ENCODE data around the gene RNF167.

- TF ChIP-seq EGR1 (IDR thresholded peaks at IDR 0.05) = no peak
- no peak for TF ChIP-seq TAF1 (IDR thresholded peaks at IDR 0.05; ENCODE audit: low read depth)
- TF ChIP-seq USF1 (IDR thresholded peaks at IDR 0.05) = no peak
- no peak for TF ChIP-seq REST (IDR thresholded peaks at IDR 0.05; ENCODE audit: low read depth)
Measured at GRCh38 chr17:4969551-4970173, 29.6 kb downstream of the RNF167 start.
